Naive thymus-derived CD8-positive, alpha-beta T cell (primary cell): ENCODE results near the gene TAGLN. TPM values are rescaled to one million over a fixed set of nuclear protein-coding genes. Genes with fewer than 3 reads are reported as not detected.
A peak's percentile ranks its signal among the peaks of the same experiment; 100 is the strongest.

Source experiments
- ATAC-seq, 2 donors: fragments of 150-1000 bp; cut with Tn5 transposase in 1 of 2; sonication (Bioruptor Pico), chemical (Tn5 transposase) in 1 of 2; 1 replicate in 1 of 2; 2 replicates in 1 of 2; pipeline ENCODE4 v1.10.0; 2021; ENCODE audit warnings: mild to moderate bottlenecking in 2 of 2, moderate library complexity in 2 of 2
- POLR2A ChIA-PET: fragments of 350-600 bp; sonication (Branson Sonifier 250); formaldehyde crosslinking; loops from one replicate; lab custom pipeline; 2021; ENCODE audit warnings: antibody characterized with exemption; lab: Charles Lee
- DNase-seq, 10 donors: peaks; one replicate each; pipeline versions ENCODE4 v3.0.0 to v3.0.0-alpha.2; 2020 to 2022
- H3K27ac Mint-ChIP-seq, 10 donors: one replicate each; pipeline ENCODE4 v1.8.0; 2020 to 2022; ENCODE audit warnings: mild to moderate bottlenecking in 10 of 10, mixed read lengths in 10 of 10, moderate library complexity in 4 of 10, inconsistent platforms in 1 of 10
- H3K27me3 Mint-ChIP-seq, 5 donors: one replicate each; pipeline ENCODE4 v1.8.0; 2021 to 2022; ENCODE audit warnings: mixed read lengths in 5 of 5
- H3K36me3 Mint-ChIP-seq, 3 donors: one replicate each; pipeline ENCODE4 v1.8.0; 2020 to 2022; ENCODE audit warnings: mixed read lengths in 3 of 3, mild to moderate bottlenecking in 2 of 3, inconsistent platforms in 1 of 3
- H3K4me1 Mint-ChIP-seq, 4 donors: one replicate each; pipeline ENCODE4 v1.8.0; 2021 to 2022; ENCODE audit warnings: mixed read lengths in 4 of 4
- H3K4me3 Mint-ChIP-seq, 10 donors: one replicate each; pipeline ENCODE4 v1.8.0; 2020 to 2022; ENCODE audit warnings: mild to moderate bottlenecking in 10 of 10, mixed read lengths in 10 of 10, moderate library complexity in 6 of 10, inconsistent platforms in 1 of 10
- H3K9me3 Mint-ChIP-seq, 9 donors: one replicate each; pipeline ENCODE4 v1.8.0; 2020 to 2022; ENCODE audit warnings: mixed read lengths in 9 of 9, mild to moderate bottlenecking in 3 of 9, inconsistent platforms in 1 of 9, moderate library complexity in 1 of 9
- polyA plus RNA-seq, 3 donors: library from polyadenylated mRNA; unstranded; fragments of 300-500 nt; fragmentation: Illumina TruSeq; gene quantifications; one replicate each; pipeline ENCODE4 v1.2.3, GENCODE V29; 2021
- total RNA-seq, 8 experiments: library from RNA in 2 of 8; stranded (reverse) in 2 of 8; gene quantifications; one replicate each; pipeline ENCODE4 v1.2.3 and lab custom pipeline; 2021 to 2026

The TAGLN gene
- total and polyA plus RNA-seq, 5 experiments from 2014 or later: 0.13 to 14.4 (median 0.51) TPM

DNA sequence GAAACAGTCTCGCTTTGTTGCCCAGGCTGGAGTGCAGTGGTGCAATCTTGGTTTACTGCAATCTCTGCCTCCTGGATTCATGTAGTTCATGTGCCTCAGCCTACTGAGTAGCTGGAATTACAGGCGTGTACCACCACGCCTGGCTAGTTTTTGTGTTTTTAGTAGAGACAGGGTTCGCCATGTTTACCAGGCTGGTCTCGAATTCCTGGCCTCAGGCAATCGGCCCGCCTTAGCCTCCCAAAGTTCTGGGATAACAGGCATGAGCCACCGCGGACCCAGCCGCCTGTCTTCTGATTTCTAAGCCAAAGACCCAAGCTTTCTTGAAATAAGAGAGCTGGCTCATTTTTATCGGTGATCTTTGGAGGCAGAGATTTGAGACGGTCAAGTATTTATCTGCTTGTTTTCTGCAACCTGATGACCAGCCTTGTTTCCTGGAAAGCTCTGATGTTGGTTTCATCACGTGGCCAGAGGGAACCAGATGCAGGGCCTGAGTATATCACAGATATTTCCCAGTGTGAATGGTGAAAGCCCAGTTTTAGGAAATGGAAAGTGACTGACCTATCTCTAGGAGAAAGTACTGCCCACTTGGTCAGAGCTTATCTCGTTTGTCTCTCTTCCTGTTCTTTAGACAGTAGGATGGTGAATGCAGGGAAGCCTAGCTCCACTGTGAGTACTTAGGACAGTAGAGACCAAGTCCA, 26.3 kb upstream of the TAGLN start:
- Mint-ChIP-seq H3K27ac (peak overlapping the region in 9 of 10 donors; percentile 53 to 89 (median 72)), H3K9me3 (no peaks in the 10 kb centered on the region), H3K4me3 (no peak overlapping the region), H3K27me3 (no peaks in the 10 kb centered on the region), H3K4me1 (peaks cover 4 to 18% (median 10%) of the 10 kb centered on the region in 4 donors), H3K36me3 (peaks cover 0 to 31% (median 3%) of the 10 kb centered on the region in 3 donors)
- POLR2A ChIA-PET: interaction anchor here (1.4 to 1.5 kb wide), 2 partner anchors 29 to 39 kb away, joined by 3 to 4 read pairs; partner anchors contain the start of gene PAFAH1B2
- no peak for ATAC-seq
- DNase-seq: no peak

DNA sequence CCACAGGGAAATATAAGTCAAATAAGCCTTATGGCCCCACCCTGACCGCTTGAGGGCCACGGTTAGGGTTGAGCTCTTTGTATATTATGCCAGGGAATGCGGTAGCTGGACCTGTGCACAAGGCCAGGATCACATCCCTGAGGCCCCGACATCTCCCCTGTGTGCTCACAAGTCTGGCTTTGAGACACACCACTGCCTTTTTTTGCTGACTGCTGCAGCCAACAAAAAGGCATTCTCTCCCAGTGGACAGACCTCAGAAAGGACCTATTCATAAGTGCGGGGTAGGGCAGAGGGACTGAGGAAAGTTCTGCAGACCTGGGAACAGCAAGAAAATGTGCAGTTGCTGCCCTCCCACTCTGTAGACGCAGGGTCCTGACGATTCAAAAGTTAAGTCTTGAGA, 24.1 kb upstream of the TAGLN start:
- no peak for ATAC-seq

DNA sequence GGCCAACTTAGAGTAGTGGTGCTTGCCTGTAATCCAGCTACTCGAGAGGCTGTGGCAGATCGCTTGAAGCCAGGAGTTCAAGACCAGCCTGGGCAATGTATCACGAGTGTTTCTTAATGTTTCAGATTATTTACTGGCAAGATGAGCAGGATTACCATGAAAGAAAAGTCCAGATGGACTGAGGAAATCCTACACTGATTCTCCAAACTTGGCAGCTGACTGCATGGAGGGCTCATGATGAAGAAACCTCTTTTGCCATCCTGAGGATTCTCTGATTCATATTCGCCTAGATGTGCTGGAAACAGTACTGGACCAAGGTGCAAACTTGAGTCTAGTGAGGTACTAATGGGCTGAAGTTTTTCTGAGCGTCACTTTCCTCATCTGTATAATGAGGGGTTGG, 23.4 kb upstream of the TAGLN start:
- no peaks in the 10 kb centered on the region for H3K9me3 Mint-ChIP-seq
- H3K36me3 Mint-ChIP-seq: peaks cover 0 to 7% (median 0%) of the 10 kb centered on the region in 3 donors
- ATAC-seq (no peak), DNase-seq (no peak)
- H3K4me1 Mint-ChIP-seq: peaks cover 12 to 42% (median 30%) of the 10 kb centered on the region in 4 donors
- no peaks in the 10 kb centered on the region for H3K27me3 Mint-ChIP-seq
- no peak overlapping the region for H3K4me3 Mint-ChIP-seq
- peak overlapping the region in 5 of 10 donors; percentile 38 to 76 (median 67) for H3K27ac Mint-ChIP-seq
- POLR2A ChIA-PET: no interaction called here

More for the DNA sequence above, 24.1 kb upstream of the TAGLN start:
- no peaks in the 10 kb centered on the region for H3K27me3 Mint-ChIP-seq
- POLR2A ChIA-PET: interaction anchor here (1.0 kb wide), 1 partner anchor 31 kb away, joined by 3 read pairs; the partner anchor contains the start of gene PAFAH1B2
- H3K4me1 Mint-ChIP-seq: peaks cover 7 to 35% (median 24%) of the 10 kb centered on the region in 4 donors
- peak overlapping the region; percentile 34 to 87 (median 49) for H3K27ac Mint-ChIP-seq
- H3K4me3 Mint-ChIP-seq: no peak overlapping the region
- H3K9me3 Mint-ChIP-seq: no peaks in the 10 kb centered on the region
- no peak for DNase-seq
- peaks cover 0 to 12% (median 0%) of the 10 kb centered on the region in 3 donors for H3K36me3 Mint-ChIP-seq

DNA sequence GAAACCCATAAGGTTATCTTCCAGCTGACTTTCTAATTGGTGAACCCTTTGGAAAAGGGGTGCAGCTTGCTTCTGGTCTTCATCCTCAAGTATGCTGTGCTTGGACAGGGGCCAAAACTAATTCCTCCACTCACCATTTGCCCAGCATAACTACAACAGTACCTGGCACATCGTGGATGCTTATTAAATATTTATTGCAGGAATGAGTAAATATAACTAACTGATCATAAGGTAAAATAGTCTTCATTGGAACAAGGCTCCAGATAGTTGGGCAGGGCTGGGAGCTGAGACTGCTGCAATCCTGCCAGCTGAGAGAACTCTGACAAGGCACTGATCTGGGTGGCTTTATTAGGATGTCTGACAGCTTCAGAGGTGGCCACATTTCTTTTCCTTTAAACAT, 23.0 kb upstream of the TAGLN start:
- peaks cover 14 to 46% (median 34%) of the 10 kb centered on the region in 4 donors for H3K4me1 Mint-ChIP-seq
- H3K27me3 Mint-ChIP-seq: no peaks in the 10 kb centered on the region
- peak overlapping the region in 6 of 10 donors; percentile 5 to 76 (median 56) for H3K27ac Mint-ChIP-seq
- H3K9me3 Mint-ChIP-seq: no peaks in the 10 kb centered on the region
- peaks cover 0 to 3% (median 0%) of the 10 kb centered on the region in 3 donors for H3K36me3 Mint-ChIP-seq
- POLR2A ChIA-PET: interaction anchor here (1.2 kb wide), 1 partner anchor 18 kb away, joined by 7 read pairs; no protein-coding TSS in a partner anchor
- ATAC-seq: no peak
- DNase-seq: no peak
- H3K4me3 Mint-ChIP-seq: no peak overlapping the region

DNA sequence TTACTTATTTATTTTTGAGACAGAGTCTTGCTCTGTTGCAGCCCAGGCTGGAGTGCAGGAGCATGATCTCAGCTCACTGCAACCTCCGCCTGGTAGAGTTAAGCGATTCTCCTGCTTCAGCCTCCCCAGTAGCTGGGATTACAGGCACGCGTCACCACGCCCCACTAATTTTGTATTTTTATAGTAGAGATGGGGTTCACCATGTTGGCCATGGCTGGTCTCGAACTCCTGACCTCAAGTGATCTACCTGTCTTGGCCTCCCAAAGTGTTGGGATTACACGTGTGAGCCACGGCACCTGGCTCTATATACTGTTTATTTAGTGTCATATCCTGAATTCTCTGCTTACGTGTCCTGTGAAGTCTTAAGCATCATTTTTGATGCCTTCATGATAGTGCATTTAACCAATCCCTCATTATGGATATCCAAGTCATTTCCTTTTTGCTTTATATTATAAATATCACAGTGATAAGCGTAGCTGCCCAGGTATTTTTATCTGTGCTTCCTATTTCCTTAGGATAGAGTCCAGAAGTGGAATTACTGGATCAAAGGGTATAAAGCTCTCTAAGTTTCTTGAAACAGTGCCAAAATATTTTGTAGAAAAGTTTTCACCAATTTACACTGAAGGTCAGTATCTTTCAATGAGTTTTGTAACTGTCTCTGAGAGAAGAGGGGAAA, 21.5 kb upstream of the TAGLN start:
- H3K36me3 Mint-ChIP-seq: no peaks in the 10 kb centered on the region
- H3K9me3 Mint-ChIP-seq: no peaks in the 10 kb centered on the region
- H3K27me3 Mint-ChIP-seq: no peaks in the 10 kb centered on the region
- H3K27ac Mint-ChIP-seq: peak overlapping the region; percentile 88 to 99 (median 98)
- DNase-seq (peak in 1 of 10 donors; percentile 4), ATAC-seq (no peak)
- POLR2A ChIA-PET: interaction anchor here (0.6 to 4.2 kb wide), 8 partner anchors 13 to 51 kb away, joined by 3 to 70 read pairs (median 6); partner anchors contain the start of genes PAFAH1B2, PCSK7 and RNF214
- peak overlapping the region; percentile 89 to 97 (median 93) for H3K4me3 Mint-ChIP-seq
- H3K4me1 Mint-ChIP-seq: peaks cover 11 to 44% (median 34%) of the 10 kb centered on the region in 4 donors

DNA sequence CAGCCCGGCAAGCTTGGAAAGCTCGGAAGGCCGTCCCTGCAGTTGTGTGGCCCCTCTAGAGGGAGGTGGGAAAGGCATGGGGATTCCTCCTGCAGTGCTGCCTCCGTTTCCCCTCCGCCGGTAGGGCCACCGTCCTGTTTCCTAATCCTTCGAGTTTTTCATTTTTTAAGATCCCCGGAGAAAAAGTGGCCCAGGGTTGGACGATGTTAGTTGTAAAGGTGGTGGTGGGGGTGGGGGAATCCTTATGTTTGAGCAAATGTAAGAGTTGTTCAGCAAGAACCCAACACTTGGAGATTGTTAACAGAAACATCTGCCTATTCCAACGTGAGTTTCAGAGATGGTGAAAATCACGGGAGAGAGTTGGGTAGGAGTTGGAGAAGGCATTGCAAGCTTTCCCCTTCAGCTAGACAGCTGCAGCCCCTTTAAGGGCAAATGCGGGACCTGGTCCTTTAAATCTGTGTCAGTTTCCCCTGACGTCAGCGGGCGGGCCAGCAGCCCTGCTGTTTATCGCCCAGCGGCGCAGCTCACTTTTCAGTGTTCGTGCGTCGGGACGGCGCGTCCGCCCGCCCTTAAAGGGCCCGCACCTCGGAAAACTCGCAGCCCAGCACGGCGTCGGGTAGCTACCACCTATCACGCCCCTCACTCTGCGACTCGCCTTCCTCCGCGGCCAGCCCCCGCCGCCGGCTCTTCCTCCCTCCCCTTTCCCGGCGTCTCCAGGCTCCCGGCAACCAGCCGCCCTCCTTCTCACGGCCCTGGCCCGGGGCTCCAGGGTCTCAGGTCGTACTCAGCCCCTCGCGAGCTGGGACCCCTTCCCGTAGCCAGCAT, 20.7 kb upstream of the TAGLN start, which contains the start of gene SIDT2:
Gene SIDT2 (plus strand): TSS at position 534 of the 825 bp plus-strand sequence. CDS start 521 bp downstream, outside the sequence.
- peak within 1 kb of the TSS; percentile 89 to 97 (median 93) for H3K4me3 Mint-ChIP-seq
- POLR2A ChIA-PET: interaction anchor here (0.7 to 4.2 kb wide), 16 partner anchors 9 to 405 kb away, joined by 3 to 70 read pairs (median 4); partner anchors contain the start of genes PAFAH1B2, PCSK7, RNF214 and ZPR1
- H3K4me1 Mint-ChIP-seq: peaks cover 11 to 42% (median 32%) of the 10 kb centered on the region in 4 donors
- no peaks in the 10 kb centered on the region for H3K9me3 Mint-ChIP-seq
- peaks cover 0 to 4% (median 0%) of the 10 kb centered on the region in 3 donors for H3K36me3 Mint-ChIP-seq
- peak within 1 kb of the TSS; percentile 88 to 99 (median 98) for H3K27ac Mint-ChIP-seq
- H3K27me3 Mint-ChIP-seq: no peaks in the 10 kb centered on the region
- ATAC-seq (peak; percentile 94 to 95), DNase-seq (peak; percentile 78 to 93 (median 85))

DNA sequence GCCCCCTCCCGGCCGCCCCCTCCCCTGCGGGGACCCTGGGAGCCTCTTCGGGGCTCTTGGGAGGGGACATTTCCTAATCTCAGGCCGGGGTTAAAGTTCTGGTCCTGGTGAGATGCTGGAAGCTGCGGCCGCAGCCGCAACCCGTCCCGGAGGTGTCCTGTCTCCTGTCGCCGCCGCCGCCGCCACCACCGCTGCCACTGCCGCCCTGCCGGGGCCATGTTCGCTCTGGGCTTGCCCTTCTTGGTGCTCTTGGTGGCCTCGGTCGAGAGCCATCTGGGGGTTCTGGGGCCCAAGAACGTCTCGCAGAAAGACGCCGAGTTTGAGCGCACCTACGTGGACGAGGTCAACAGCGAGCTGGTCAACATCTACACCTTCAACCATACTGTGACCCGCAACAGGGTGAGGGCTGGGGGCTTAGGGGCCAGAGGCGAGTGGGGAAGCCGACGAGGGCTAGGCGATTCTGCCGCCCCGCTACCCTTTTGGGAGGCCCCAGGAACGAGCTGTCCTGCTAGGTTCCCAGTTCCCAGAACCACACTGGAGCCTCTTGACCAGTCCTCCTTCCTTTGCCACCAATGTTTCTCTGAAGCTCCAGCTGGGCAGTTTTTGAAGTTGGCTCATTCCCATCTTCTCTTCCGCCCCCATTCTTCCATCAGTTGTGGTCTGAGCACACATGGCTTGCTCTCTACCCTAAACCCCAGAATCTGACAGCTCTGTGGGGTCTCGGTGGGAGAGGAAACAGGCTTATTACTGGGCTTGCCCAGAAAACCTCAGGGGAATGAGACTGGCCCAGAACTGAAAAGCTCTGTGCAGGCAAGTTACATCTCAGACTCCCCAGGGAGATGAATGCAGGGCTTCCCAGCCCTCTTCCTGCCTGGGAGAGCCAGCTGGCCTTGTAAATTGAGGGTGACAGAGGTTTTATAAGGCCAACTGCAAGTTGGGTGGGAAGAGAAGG, 19.8 kb upstream of the TAGLN start:
- Mint-ChIP-seq H3K4me1 (peaks cover 10 to 37% (median 31%) of the 10 kb centered on the region in 4 donors), H3K9me3 (no peaks in the 10 kb centered on the region), H3K27ac (peak overlapping the region; percentile 82 to 99 (median 97)), H3K27me3 (no peaks in the 10 kb centered on the region), H3K4me3 (peak overlapping the region; percentile 89 to 97 (median 93)), H3K36me3 (peaks cover 0 to 10% (median 2%) of the 10 kb centered on the region in 3 donors)
- ATAC-seq: peak; percentile 54 to 66
- peak in 9 of 10 donors; percentile 16 to 60 (median 33) for DNase-seq
- POLR2A ChIA-PET: interaction anchor here (0.8 to 4.2 kb wide), 17 partner anchors 9 to 406 kb away, joined by 3 to 70 read pairs (median 4); partner anchors contain the start of genes PAFAH1B2, PCSK7, RNF214 and ZPR1

DNA sequence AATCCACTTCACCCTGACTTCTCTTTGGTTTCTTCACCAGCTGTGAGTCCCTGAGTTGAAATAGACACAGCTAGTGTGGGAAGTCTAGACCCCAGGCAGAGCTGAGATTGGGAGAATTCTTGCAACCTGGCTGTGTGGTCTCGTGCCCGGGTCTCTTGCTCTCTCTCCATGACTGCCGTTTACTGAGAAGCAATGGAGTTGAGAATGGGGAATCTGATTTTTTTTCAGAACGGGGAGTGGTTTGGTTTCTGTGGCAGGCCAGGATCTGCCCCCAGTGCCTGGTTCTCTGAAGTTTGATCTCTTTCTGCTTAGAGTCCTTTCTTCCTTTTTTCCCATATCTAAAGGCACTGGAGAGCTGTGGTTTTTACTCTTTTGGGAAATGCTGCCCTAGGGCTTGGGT, 19.1 kb upstream of the TAGLN start:
- peaks cover 10 to 37% (median 31%) of the 10 kb centered on the region in 4 donors for H3K4me1 Mint-ChIP-seq
- H3K9me3 Mint-ChIP-seq: no peaks in the 10 kb centered on the region
- ATAC-seq (no peak), DNase-seq (peak in 4 of 10 donors; percentile 11 to 20 (median 16))
- POLR2A ChIA-PET: interaction anchor here (0.6 to 4.2 kb wide), 8 partner anchors 9 to 406 kb away, joined by 3 to 70 read pairs (median 4); partner anchors contain the start of genes PAFAH1B2, PCSK7 and RNF214
- H3K27ac Mint-ChIP-seq: peak overlapping the region; percentile 82 to 99 (median 97)
- H3K27me3 Mint-ChIP-seq: no peaks in the 10 kb centered on the region
- H3K36me3 Mint-ChIP-seq: peaks cover 0 to 12% (median 2%) of the 10 kb centered on the region in 3 donors
- H3K4me3 Mint-ChIP-seq: peak overlapping the region; percentile 89 to 97 (median 93)

DNA sequence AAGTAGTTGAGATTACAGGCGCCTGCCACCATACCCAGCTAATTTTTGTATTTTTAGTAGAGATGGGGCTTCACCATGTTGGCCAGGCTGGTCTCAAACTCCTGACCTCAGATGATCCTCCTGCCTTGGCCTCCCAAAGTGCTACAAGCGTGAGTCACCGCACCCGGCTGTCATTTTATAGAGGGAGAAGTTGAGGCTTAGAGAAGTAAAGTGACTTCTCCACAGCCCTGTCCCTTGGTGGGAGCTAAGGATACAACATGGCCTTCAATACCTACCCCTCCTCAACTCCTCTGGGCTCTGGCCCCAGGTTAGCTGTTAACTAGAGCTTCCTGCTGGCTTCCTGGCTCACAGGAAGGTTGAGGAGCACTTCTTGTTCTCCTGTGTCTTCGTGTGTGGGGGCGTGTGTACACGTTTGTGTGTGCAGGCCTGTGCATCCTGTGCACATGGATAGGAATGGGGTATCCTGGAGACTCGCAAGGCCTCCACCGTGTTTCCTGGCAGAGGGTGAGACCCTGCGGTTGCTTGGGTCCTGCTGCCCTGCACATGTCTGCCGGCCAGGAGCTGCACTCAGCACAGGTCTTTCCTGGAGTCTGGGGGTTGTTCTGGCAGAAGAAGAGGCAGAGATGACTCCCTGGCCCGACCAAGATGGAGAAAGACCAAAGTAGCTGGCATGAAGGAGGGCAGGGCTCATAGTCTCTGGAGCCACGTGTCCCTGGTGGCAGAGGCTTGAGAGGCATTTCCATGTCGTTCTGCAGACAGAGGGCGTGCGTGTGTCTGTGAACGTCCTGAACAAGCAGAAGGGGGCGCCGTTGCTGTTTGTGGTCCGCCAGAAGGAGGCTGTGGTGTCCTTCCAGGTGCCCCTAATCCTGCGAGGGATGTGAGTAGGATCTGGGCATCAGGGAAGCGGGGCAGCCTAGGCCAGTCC, 18.2 kb upstream of the TAGLN start:
- H3K27me3 Mint-ChIP-seq: no peaks in the 10 kb centered on the region

More for the DNA sequence above, 18.2 kb upstream of the TAGLN start:
- H3K36me3 Mint-ChIP-seq: peaks cover 0 to 13% (median 2%) of the 10 kb centered on the region in 3 donors
- DNase-seq: peak in 9 of 10 donors; percentile 24 to 78 (median 45)
- no peaks in the 10 kb centered on the region for H3K9me3 Mint-ChIP-seq
- POLR2A ChIA-PET: interaction anchor here (4.2 kb wide), 2 partner anchors 37 to 48 kb away, joined by 46 to 70 read pairs; partner anchors contain the start of genes PAFAH1B2, PCSK7 and RNF214
- peak overlapping the region; percentile 89 to 97 (median 93) for H3K4me3 Mint-ChIP-seq
- peak overlapping the region; percentile 25 to 99 (median 91) for H3K27ac Mint-ChIP-seq
- peak in 1 of 2 donors; percentile 31 for ATAC-seq
- H3K4me1 Mint-ChIP-seq: peaks cover 10 to 44% (median 31%) of the 10 kb centered on the region in 4 donors
